SK-N-SH (cell line): ENCODE measurements around the gene TMEM14B.

Experiments
- EP300 ChIP-seq, 2 experiments: IDR thresholded peaks; 2 replicates each; pipeline versions ENCODE4 v1.4.0 to v1.6.1; 2012; ENCODE audit warnings: borderline replicate concordance in 1 of 2, low read depth in 1 of 2, low read length in 1 of 2
- NFIC ChIP-seq: IDR thresholded peaks from 2 replicates; pipeline ENCODE4 v1.4.0; 2012; ENCODE audit warnings: borderline replicate concordance
- POLR2AphosphoS5 ChIP-seq: IDR thresholded peaks from 2 replicates; pipeline ENCODE4 v1.6.1; 2012; ENCODE audit warnings: low read depth, low read length
- RXRA ChIP-seq: IDR thresholded peaks from 2 replicates; pipeline ENCODE4 v1.4.0; 2012; ENCODE audit warnings: low read depth, mild to moderate bottlenecking, borderline replicate concordance
- SMC3 ChIP-seq: IDR thresholded peaks from 2 replicates; pipeline ENCODE4 v1.6.1; 2012; ENCODE audit warnings: low read depth, low read length, improper control_type of control experiment
- TEAD4 ChIP-seq: IDR thresholded peaks from 2 replicates; pipeline ENCODE4 v1.4.0; 2012; ENCODE audit warnings: mild to moderate bottlenecking, borderline replicate concordance; ENCODE audit not compliant: insufficient read depth
- TF ChIP-seq, protein P1 (sequence below): fragments of 200-600 bp; sonication (generic); IDR thresholded peaks from 2 replicates; pipeline ENCODE4 v1.6.1; 2017; ENCODE audit warnings: antibody characterized with exemption, mild to moderate bottlenecking, moderate library complexity
- TF ChIP-seq, protein P2 (sequence below): IDR thresholded peaks from 2 replicates; pipeline ENCODE4 v1.6.1; 2012; ENCODE audit warnings: mild to moderate bottlenecking, low read depth, low read length, moderate library complexity

- TF ChIP-seq, protein P1, sequence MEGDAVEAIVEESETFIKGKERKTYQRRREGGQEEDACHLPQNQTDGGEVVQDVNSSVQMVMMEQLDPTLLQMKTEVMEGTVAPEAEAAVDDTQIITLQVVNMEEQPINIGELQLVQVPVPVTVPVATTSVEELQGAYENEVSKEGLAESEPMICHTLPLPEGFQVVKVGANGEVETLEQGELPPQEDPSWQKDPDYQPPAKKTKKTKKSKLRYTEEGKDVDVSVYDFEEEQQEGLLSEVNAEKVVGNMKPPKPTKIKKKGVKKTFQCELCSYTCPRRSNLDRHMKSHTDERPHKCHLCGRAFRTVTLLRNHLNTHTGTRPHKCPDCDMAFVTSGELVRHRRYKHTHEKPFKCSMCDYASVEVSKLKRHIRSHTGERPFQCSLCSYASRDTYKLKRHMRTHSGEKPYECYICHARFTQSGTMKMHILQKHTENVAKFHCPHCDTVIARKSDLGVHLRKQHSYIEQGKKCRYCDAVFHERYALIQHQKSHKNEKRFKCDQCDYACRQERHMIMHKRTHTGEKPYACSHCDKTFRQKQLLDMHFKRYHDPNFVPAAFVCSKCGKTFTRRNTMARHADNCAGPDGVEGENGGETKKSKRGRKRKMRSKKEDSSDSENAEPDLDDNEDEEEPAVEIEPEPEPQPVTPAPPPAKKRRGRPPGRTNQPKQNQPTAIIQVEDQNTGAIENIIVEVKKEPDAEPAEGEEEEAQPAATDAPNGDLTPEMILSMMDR = no peak
- TF ChIP-seq SMC3 = no peak
- TF ChIP-seq POLR2AphosphoS5 = no peak
- TF ChIP-seq TEAD4 = no peak
- TF ChIP-seq EP300 (IDR thresholded peaks at IDR 0.05; ENCODE audit: borderline replicate concordance in 1 of 2, low read depth in 1 of 2, low read length in 1 of 2) = no peak
- no peak for TF ChIP-seq RXRA
- no peak for TF ChIP-seq NFIC
- TF ChIP-seq, protein P2, sequence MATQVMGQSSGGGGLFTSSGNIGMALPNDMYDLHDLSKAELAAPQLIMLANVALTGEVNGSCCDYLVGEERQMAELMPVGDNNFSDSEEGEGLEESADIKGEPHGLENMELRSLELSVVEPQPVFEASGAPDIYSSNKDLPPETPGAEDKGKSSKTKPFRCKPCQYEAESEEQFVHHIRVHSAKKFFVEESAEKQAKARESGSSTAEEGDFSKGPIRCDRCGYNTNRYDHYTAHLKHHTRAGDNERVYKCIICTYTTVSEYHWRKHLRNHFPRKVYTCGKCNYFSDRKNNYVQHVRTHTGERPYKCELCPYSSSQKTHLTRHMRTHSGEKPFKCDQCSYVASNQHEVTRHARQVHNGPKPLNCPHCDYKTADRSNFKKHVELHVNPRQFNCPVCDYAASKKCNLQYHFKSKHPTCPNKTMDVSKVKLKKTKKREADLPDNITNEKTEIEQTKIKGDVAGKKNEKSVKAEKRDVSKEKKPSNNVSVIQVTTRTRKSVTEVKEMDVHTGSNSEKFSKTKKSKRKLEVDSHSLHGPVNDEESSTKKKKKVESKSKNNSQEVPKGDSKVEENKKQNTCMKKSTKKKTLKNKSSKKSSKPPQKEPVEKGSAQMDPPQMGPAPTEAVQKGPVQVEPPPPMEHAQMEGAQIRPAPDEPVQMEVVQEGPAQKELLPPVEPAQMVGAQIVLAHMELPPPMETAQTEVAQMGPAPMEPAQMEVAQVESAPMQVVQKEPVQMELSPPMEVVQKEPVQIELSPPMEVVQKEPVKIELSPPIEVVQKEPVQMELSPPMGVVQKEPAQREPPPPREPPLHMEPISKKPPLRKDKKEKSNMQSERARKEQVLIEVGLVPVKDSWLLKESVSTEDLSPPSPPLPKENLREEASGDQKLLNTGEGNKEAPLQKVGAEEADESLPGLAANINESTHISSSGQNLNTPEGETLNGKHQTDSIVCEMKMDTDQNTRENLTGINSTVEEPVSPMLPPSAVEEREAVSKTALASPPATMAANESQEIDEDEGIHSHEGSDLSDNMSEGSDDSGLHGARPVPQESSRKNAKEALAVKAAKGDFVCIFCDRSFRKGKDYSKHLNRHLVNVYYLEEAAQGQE = no peak
These were observed 28.2 kb upstream of the TMEM14B start for GRCh38 chr6:10719296-10719963.
